H9 (cell line): Measurements from ENCODE around the gene HDAC5. TPM values are rescaled to one million over a fixed set of nuclear protein-coding genes. Genes with fewer than 3 reads are reported as not detected.
A peak's percentile ranks its signal among the peaks of the same experiment; 100 is the strongest.

Experiments
- DNase-seq: peaks from one replicate; pipeline ENCODE4 v3.0.0-alpha.2; 2017
- H2AFZ ChIP-seq: one replicate; pipeline ENCODE4 v1.6.1; 2013; ENCODE audit warnings: mild to moderate bottlenecking, low read length, control low read depth, moderate library complexity
- H2AK5ac ChIP-seq: 2 replicates; pipeline ENCODE4 v1.6.1; 2013; ENCODE audit warnings: low read length, control low read depth, mixed read lengths; ENCODE audit not compliant: insufficient read length
- H2BK120ac ChIP-seq: one replicate; pipeline ENCODE4 v1.6.1; 2013; ENCODE audit warnings: low read depth, mild to moderate bottlenecking, low read length, control low read depth, inconsistent platforms; ENCODE audit not compliant: poor library complexity, severe bottlenecking
- H2BK12ac ChIP-seq: 2 replicates; pipeline ENCODE4 v1.6.1; 2013; ENCODE audit warnings: low read length, control low read depth, mixed read lengths, low read depth; ENCODE audit not compliant: insufficient read length
- H2BK15ac ChIP-seq: 2 replicates; pipeline ENCODE4 v1.6.1; 2013; ENCODE audit warnings: low read depth, low read length, control low read depth
- H2BK20ac ChIP-seq: one replicate; pipeline ENCODE4 v1.6.1; 2013; ENCODE audit warnings: low read depth, mild to moderate bottlenecking, low read length, control low read depth, inconsistent platforms; ENCODE audit not compliant: poor library complexity, severe bottlenecking
- H2BK5ac ChIP-seq: 2 replicates; pipeline ENCODE4 v1.6.1; 2013; ENCODE audit warnings: low read length, control low read depth, mixed read lengths; ENCODE audit not compliant: insufficient read length
- H3K14ac ChIP-seq: 2 replicates; pipeline ENCODE4 v1.6.1; 2013; ENCODE audit warnings: low read length, control low read depth; ENCODE audit not compliant: insufficient read depth
- H3K18ac ChIP-seq: 2 replicates; pipeline ENCODE4 v1.6.1; 2013; ENCODE audit warnings: low read depth, mild to moderate bottlenecking, mixed read lengths, low read length, control low read depth; ENCODE audit not compliant: insufficient read length
- H3K23ac ChIP-seq: 2 replicates; pipeline ENCODE4 v1.6.1; 2013; ENCODE audit warnings: low read length, control low read depth, mixed read lengths, low read depth; ENCODE audit not compliant: insufficient read length
- H3K23me2 ChIP-seq: 2 replicates; pipeline ENCODE4 v1.6.1; 2013; ENCODE audit warnings: low read depth, mild to moderate bottlenecking, mixed read lengths, low read length, control low read depth; ENCODE audit not compliant: insufficient read length, poor library complexity, severe bottlenecking
- H3K27ac ChIP-seq: 2 replicates; pipeline ENCODE4 v1.5.1; 2013; ENCODE audit warnings: low read length, control low read depth, mixed read lengths, low read depth; ENCODE audit not compliant: insufficient read length
- H3K27me3 ChIP-seq: 2 replicates; pipeline ENCODE4 v1.6.1; 2013; ENCODE audit warnings: low read length, control low read depth, inconsistent platforms; ENCODE audit not compliant: insufficient read depth
- H3K4ac ChIP-seq: 2 replicates; pipeline ENCODE4 v1.6.1; 2013; ENCODE audit warnings: low read depth, mild to moderate bottlenecking, control low read depth, inconsistent platforms, low read length, moderate library complexity
- H3K4me1 ChIP-seq: 2 replicates; pipeline ENCODE4 v1.6.1; 2013; ENCODE audit warnings: low read length, control low read depth, inconsistent platforms; ENCODE audit not compliant: insufficient read depth
- H3K4me2 ChIP-seq: 2 replicates; pipeline ENCODE4 v1.6.1; 2013; ENCODE audit warnings: low read length, control low read depth, mixed read lengths; ENCODE audit not compliant: insufficient read length, insufficient read depth
- H3K56ac ChIP-seq: 2 replicates; pipeline ENCODE4 v1.6.1; 2013; ENCODE audit warnings: low read depth, mild to moderate bottlenecking, mixed read lengths, low read length, control low read depth; ENCODE audit not compliant: insufficient read length
- H3K79me1 ChIP-seq: 2 replicates; pipeline ENCODE4 v1.6.1; 2013; ENCODE audit warnings: low read depth, mild to moderate bottlenecking, moderate library complexity, low read length, control low read depth, inconsistent platforms; ENCODE audit not compliant: insufficient read depth, poor library complexity, severe bottlenecking
- H3K79me2 ChIP-seq: 2 replicates; pipeline ENCODE4 v1.6.1; 2013; ENCODE audit warnings: low read length, control low read depth, inconsistent platforms; ENCODE audit not compliant: insufficient read depth
- H3K9ac ChIP-seq: 2 replicates; pipeline ENCODE4 v1.6.1; 2013; ENCODE audit warnings: low read length, control low read depth, mixed read lengths; ENCODE audit not compliant: insufficient read length; ENCODE audit errors: extremely low read depth
- H3K9me3 ChIP-seq: one replicate; pipeline ENCODE4 v1.6.1; 2013; ENCODE audit warnings: low read depth, low read length, inconsistent platforms; ENCODE audit not compliant: control insufficient read depth
- H3T11ph ChIP-seq: one replicate; pipeline ENCODE4 v1.6.1; 2013; ENCODE audit warnings: mild to moderate bottlenecking, low read length, control low read depth, inconsistent platforms
- H4K20me1 ChIP-seq: one replicate; pipeline ENCODE4 v1.6.1; 2013; ENCODE audit not compliant: control insufficient read depth, insufficient read length, insufficient read depth
- H4K5ac ChIP-seq: 2 replicates; pipeline ENCODE4 v1.6.1; 2013; ENCODE audit warnings: low read depth, mild to moderate bottlenecking, mixed read lengths, low read length, control low read depth; ENCODE audit not compliant: insufficient read length
- H4K8ac ChIP-seq: replicated peaks from 2 replicates; pipeline ENCODE4 v1.6.1; 2013; ENCODE audit warnings: low read length, control low read depth, mixed read lengths, low read depth; ENCODE audit not compliant: insufficient read length
- H4K91ac ChIP-seq: 2 replicates; pipeline ENCODE4 v1.6.1; 2013; ENCODE audit warnings: low read depth, mild to moderate bottlenecking, moderate library complexity, mixed read lengths, low read length, control low read depth; ENCODE audit not compliant: insufficient read length
- H3K27ac Mint-ChIP-seq, 3 experiments: 2 replicates in 2 of 3; 3 replicates in 1 of 3; pipeline ENCODE4 v1.8.0; 2020 to 2021; ENCODE audit warnings: mixed read lengths in 3 of 3, mild to moderate bottlenecking in 1 of 3, moderate library complexity in 1 of 3
- H3K27me3 Mint-ChIP-seq: 2 replicates; pipeline ENCODE4 v1.8.0; 2021; ENCODE audit warnings: low read depth, mild to moderate bottlenecking, moderate library complexity, mixed read lengths
- H3K36me3 Mint-ChIP-seq, 3 experiments: 2 replicates in 2 of 3; 3 replicates in 1 of 3; pipeline ENCODE4 v1.8.0; 2020 to 2021; ENCODE audit warnings: low read depth in 3 of 3, mixed read lengths in 3 of 3; ENCODE audit not compliant: insufficient read depth in 1 of 3
- H3K4me1 Mint-ChIP-seq, 2 experiments: 2 replicates each; pipeline ENCODE4 v1.8.0; 2020; ENCODE audit warnings: mixed read lengths in 2 of 2
- H3K4me3 Mint-ChIP-seq, 2 experiments: 2 replicates in 1 of 2; 3 replicates in 1 of 2; pipeline ENCODE4 v1.8.0; 2020 to 2021; ENCODE audit warnings: mild to moderate bottlenecking in 2 of 2, mixed read lengths in 2 of 2, moderate library complexity in 1 of 2
- H3K9me3 Mint-ChIP-seq, 2 experiments: 2 replicates in 1 of 2; 3 replicates in 1 of 2; pipeline ENCODE4 v1.8.0; 2020; ENCODE audit warnings: mild to moderate bottlenecking in 2 of 2, mixed read lengths in 2 of 2, moderate library complexity in 1 of 2
- CTCF ChIP-seq: fragments of 200-600 bp; sonication (generic); conservative IDR thresholded peaks from 3 replicates; pipeline ENCODE4 v1.8.0; 2021; ENCODE audit warnings: antibody characterized with exemption, mild to moderate bottlenecking
- WGBS: extraction: QIAGEN DNeasy Blood & Tissue Kit; methylation state at CpG from one replicate; pipeline ENCODE4 v1.1.7; 2013; ENCODE audit warnings: missing lambda C conversion rate, low lambda C conversion rate, mixed read lengths; ENCODE audit not compliant: insufficient read length; ENCODE audit errors: extremely low coverage; 5-methylcytosine and 5-hydroxymethylcytosine counted together
- total RNA-seq: library from RNA; stranded (reverse); gene quantifications from 2 replicates; pipeline ENCODE4 v1.2.1, GENCODE V29; 2021

HDAC5 gene
- total RNA-seq, 1 experiment from 2014 or later, result 39.5 TPM

GRCh38 chr17:44110011-44110686 lies 13.3 kb downstream of the HDAC5 start:
- no peak overlapping the region for H3T11ph ChIP-seq
- no peak overlapping the region for H2BK20ac ChIP-seq
- no peak overlapping the region for H3K56ac ChIP-seq
- no peaks in the 10 kb centered on the region for H3K9me3 ChIP-seq
- Mint-ChIP-seq H3K4me1 (peaks cover 31 to 38% of the 10 kb centered on the region in 2 experiments), H3K36me3 (peaks cover 0 to 17% (median 5%) of the 10 kb centered on the region in 3 experiments; a peak in 3 of 7 replicates), H3K27ac (no peak overlapping the region), H3K9me3 (no peaks in the 10 kb centered on the region), H3K27me3 (no peaks in the 10 kb centered on the region; the same call in 1 of the 2 replicates), H3K4me3 (peak overlapping the region; percentile 14 to 43; a peak in 1 of 5 replicates)
- no peak overlapping the region for H2AK5ac ChIP-seq
- H2BK12ac ChIP-seq, result no peak overlapping the region
- no peak overlapping the region for H2BK120ac ChIP-seq
- no peak for TF ChIP-seq CTCF
- no peak overlapping the region for H3K4ac ChIP-seq
- no peak for DNase-seq
- peaks cover 5% of the 10 kb centered on the region; the same call in 1 of the 2 replicates for H3K4me1 ChIP-seq
- H3K14ac ChIP-seq, result no peak overlapping the region; the same call in 1 of the 2 replicates
- no peak overlapping the region for H3K27ac ChIP-seq
- H4K8ac ChIP-seq, result no peak overlapping the region
- H2BK15ac ChIP-seq, result no peak overlapping the region
- no peak overlapping the region for H4K5ac ChIP-seq
- no peaks in the 10 kb centered on the region for H3K79me1 ChIP-seq
- H4K91ac ChIP-seq, result no peak overlapping the region
- H3K23me2 ChIP-seq, result no peaks in the 10 kb centered on the region
- no peak overlapping the region for H3K18ac ChIP-seq
- peak overlapping the region; percentile 28 for H3K4me2 ChIP-seq
- H3K23ac ChIP-seq, result no peak overlapping the region
- no peaks in the 10 kb centered on the region for H3K27me3 ChIP-seq
- no peak overlapping the region for H3K9ac ChIP-seq
- no CpG with 5 or more reads among the region's 10 CpGs for WGBS
- H4K20me1 ChIP-seq, result no peaks in the 10 kb centered on the region
- no peak overlapping the region for H2BK5ac ChIP-seq
- H2AFZ ChIP-seq, result no peak overlapping the region
- no peaks in the 10 kb centered on the region for H3K79me2 ChIP-seq
